Heart left ventricle (tissue), 13 donors: ENCODE measurements around the gene EPM2AIP1.

Source experiments
- CTCF ChIP-seq, 12 donors: fragments of 200-600 bp; sonication (generic) in 4 of 12; IDR thresholded peaks; one replicate each; pipeline versions ENCODE4 v1.5.0 to v1.8.0; 2018 to 2022; ENCODE audit warnings: antibody characterized with exemption in 12 of 12, mild to moderate bottlenecking in 5 of 12
- POLR2A ChIP-seq, 2 donors: fragments of 450-650 bp; IDR thresholded peaks; one replicate each; pipeline ENCODE4 v1.6.1; 2017; ENCODE audit warnings: antibody characterized with exemption in 2 of 2, mild to moderate bottlenecking in 2 of 2, moderate library complexity in 2 of 2
- donor health status: ischemic (EF 13 %, LVEDD 7.1; RV severe dilation, severe dysfunction).
- donor health status: DM: no; HTN: yes; CAD: no.
- donor health status: DM: no; HTN: no; CAD: no.
- donor health status: ischemic (EF 25% LVEDD 6.9; RV normal size, moderate dysfunction).
- donor health status: ischemic (EF 25% LVEDD 5.7; RV mildly dilated, moderate dysfunction).
- donor health status: ischemic (EF 35%, LVEDD 5.7; RV mildly dilated, moderate dysfunction).
- donor health status: nonischemic (EF 11% LVEDD 7.7; RV severe dilation, severe dysfunction).
- donor health status: DM: yes; HTN: yes; CAD: no.
- donor health status: PGD.
- donor health status: ischemic (EF 29% LVEDD 5.4; RV normal size, mild dysfunction).
- donor health status: nonischemic (EF 23%, LVEDD 6.1; RV moderate dilation, normal function).

DNA sequence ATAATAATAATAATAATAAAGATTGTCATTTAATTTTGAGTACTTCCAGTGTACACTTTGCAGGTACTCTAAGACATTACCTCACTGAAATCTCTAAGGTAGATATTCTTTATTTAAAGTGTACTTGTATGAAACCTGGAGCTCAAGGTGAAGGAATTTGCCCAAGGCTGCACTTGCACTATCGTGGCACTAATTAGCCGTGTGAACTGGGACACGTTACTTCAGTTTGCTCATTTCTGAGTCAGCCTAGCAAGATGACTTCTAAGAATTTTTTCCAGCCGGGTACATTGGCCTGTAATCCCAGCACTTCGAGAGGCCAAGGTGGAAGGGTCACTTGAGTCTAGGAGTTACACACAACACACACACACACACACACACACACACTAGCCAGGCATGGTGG is 33.9 kb upstream of the EPM2AIP1 start:
- TF ChIP-seq POLR2A (IDR thresholded peaks at IDR 0.05) (no peak), CTCF (IDR thresholded peaks at IDR 0.05) (no peak)
